Muscle of back (tissue), 11 donors: Measurements from ENCODE around the gene CD300LB. TPM values are rescaled to one million over a fixed set of nuclear protein-coding genes. Genes with fewer than 3 reads are reported as not detected.
A peak's percentile ranks its signal among the peaks of the same experiment; 100 is the strongest.

Source experiments
- DNase-seq, 3 donors: peaks; one replicate each; pipeline versions ENCODE4 v3.0.0 to v3.0.0-alpha.2; 2013
- polyA plus RNA-seq, 10 donors: library from polyadenylated mRNA; unstranded; fragments of 120-200 nt; gene quantifications; one replicate each; pipeline ENCODE4 v1.2.1, GENCODE V29; 2013; ENCODE audit not compliant: insufficient read length in 10 of 10

Gene CD300LB
- polyA plus RNA-seq, 10 donors: 0.09 to 0.32 (median 0.20) TPM; not detected in 3

DNA sequence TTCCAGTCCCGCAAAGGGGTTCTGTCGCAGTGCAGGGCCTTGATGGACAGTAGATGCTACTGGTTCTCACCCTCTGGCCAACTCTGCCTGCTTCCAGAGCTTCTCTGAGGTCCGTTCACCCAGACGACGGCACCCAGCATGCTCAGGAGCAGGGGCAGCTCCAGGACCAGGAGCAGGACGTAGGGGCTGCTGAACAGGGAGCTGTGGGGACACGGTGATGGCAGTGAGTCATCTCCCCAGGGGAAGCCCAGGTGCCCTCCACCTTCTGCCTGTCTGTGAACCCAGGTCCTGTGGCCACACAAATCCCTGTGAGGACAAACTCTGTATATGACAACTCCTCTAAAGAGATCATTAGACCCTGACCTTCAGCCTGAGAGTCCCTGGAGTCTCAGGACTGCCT, 18.1 kb upstream of the CD300LB start:
- no peak for DNase-seq

DNA sequence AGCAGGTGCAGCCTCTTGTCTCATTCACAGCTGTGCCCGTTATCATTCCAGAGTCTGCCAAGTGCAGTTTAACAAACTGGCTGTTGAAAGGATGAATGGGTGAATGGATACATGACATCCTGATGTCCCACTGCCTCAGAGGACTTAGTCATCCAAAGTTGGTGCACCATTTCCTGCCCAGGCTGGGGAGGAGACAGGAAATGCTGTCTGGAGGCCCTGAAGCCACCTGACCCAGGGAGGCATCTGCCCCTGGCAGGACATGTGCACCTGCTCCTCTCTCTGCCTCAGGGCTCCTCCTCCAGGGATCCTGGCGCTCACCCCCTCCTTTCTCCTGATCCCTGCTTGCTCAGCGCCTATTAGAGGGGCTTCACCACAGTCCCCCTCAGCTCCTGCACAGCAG, 16.5 kb upstream of the CD300LB start:
- no peak for DNase-seq

DNA sequence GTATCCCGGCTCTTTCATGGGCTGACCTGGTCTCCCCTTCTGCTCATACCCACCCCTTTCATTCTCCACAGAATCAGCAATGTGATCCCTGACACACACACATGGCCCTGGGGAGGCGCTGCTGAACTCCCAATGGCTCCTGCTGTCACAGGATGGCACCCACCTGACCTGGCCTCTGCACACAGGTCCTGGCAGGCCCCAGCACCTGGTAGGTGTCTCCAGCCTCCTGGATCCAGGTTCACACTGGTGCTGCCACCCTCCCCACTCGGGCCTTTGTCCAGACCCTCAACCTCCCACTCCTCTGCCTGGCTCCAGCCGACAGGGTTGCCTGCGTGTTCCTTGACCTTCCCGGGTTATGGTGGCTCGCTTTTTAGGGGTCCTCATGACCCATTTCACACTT, 16.0 kb upstream of the CD300LB start:
- DNase-seq: no peak

DNA sequence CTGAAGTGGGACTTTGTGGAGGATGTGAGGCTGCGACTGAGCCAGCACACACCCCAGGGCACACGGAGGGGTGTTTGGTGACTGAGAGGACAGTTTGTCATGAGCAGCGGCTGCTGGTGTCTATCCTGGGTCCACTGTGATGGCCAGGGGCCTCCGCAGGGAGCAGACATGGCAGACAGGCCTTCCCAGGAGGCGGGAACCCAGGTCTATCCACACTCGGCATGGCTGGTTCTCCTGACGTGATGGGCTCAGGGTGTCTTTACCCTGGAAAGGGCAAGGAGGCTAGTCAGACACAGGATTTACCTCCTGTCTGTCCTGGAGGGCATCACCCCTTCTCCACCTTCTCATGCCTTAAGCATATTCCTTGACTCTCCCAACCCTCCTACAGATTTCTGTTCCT, 15.3 kb upstream of the CD300LB start:
- DNase-seq: no peak

DNA sequence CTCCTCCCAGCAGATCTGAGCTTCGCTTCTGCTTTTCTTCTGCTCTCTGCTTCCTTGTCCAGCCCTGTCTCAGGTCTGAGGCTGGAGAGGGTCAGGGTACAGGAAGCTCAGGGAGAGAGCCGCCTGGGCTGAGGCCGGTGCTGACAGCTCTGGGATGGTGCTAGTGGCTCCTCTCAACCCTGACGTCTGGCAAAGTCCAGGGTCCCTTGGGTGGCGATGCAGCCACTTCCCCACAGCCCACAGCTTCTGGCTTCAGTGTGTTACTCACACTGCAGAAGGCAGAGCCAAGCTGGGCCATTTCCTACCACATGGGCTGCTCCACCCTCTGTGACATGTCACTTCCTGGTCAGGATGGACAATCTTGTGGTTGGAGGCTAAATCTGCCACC, 14.6 kb upstream of the CD300LB start, which contains the start of gene CD300C:
Gene CD300C (minus strand): TSS at position 273 of the 388 bp plus-strand sequence. CDS start 333 bp downstream, outside the sequence.
- peak in 1 of 3 donors; percentile 38 for DNase-seq

DNA sequence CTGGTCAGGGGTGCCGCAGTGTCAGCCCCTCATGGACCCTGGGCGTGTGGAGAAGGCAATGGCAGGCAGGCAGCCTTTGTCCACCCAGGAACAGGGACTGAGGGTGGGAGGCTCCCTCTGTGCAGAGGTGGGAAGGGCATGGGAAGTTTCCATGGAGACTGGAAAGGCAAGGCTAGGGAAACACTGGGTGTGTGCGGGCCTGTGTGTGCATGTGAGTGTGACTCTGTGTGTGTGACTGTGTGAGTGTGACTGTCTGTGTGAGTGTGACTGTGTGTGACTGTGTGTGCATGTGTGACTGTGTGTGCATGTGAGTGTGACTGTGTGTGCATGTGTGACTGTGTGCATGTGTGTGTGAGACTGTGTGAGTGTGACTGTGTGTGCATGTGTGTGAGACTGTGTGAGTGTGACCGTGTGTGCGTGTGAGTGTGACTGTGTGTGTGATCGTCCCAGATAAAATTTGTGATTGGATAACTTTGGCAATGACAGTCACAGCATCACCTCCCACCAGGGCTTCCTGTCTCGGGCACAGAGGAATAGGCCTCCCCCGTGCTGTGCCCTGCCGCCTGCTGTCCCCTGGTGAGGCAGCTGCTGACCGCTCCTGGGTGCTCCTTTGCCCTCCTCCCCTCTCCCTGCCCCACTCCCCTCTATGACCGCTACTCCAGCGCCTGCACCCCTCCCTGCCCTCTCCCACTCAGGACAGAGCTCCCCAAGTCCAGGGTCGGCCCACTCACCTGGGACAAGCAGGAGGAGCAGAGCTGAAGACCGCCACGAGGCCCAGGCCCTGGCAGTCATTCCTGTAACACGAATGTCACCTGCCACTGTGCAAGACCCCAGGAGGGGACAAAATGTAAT, 13.9 kb upstream of the CD300LB start:
- no peak for DNase-seq

DNA sequence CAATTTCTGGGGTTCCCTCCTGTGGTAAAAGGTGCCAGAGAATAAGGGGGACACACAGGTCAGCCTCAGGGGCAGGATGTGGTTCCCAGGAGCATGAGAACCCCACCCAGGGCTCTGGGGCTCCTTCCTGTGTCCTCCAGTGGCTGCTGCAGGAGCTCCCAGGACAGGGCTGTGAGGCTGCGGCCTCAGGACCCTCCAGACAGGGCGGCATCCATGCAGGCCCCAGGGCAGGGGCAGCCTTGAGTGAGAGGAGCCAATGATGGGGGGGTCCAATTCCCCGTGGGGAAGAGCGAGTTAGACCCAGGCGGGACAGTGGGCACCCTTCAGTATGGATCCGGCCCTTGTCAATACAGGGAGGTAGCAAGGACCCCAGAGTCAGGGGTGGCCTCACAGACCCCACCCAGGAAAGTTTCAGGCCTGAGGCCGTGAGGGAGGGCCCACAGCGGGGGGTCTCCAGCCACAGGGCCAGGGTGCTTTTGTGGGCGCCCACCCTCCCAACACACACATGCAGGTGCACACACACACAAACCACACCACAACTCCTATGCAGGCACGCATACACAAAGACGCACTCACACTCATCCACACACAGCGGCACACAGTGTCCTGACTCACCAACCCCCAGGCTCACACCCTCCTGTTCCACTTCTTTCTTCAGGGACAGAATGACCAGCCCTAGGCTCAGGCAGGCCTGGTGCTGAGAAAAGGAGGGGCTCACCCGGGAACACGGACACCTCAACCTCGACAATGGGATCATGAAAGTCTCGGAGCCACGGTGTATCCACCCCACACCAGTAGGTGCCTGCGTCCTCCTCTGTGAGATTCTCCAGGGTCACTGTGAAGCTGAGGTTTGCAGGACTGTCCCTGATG, 12.9 kb upstream of the CD300LB start:
- DNase-seq: no peak

DNA sequence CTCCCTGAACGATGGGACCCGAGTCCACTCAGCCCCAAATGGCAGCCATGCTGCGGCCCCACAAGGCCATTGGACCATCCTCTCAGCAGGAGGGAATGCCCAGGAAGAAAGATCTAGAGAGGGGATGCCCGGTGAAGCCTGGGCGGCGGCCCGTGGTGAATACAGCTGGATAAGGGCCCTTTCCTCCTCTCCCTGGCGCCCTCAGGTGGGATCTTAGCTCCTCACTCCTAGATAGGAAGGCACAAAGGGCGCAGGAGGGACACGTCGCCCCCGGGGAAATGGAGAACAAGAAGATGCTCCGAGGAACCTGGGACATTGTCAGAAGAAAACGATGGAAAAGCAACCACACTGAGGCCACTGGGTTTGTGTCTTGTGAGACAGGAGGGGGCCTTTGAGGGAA, 12.1 kb upstream of the CD300LB start:
- no peak for DNase-seq

DNA sequence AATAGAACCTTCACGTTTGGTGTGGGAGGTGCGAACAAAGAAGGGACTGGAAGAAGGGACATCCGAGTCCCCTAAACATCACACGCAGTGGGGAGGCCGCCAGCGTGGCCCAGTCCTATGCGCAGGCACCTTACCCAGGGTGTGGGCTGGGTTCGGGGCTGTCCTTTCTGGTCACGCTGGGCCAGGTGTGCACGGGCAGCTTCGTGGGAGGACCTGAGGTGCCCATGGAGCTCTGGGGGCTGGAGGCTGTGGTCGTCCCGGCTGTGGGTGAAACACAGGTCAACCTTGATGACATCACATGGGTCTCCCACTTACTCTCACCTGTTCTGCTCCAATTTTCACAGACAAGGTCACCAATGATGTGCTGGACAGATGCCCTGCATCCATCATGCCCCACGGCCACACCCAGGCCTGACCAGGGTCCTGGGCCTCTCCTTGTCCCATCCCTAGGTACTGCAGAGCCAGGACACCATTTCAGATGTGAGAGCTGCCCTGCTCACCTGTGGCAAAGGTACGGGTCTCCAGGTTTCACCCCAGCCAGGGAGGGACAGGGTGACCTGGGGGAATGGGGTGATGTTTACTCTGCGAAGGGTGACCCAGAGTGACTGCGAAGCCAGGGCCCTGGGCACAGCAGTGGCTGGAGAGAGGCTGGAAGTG, 11.6 kb upstream of the CD300LB start:
- no peak for DNase-seq

DNA sequence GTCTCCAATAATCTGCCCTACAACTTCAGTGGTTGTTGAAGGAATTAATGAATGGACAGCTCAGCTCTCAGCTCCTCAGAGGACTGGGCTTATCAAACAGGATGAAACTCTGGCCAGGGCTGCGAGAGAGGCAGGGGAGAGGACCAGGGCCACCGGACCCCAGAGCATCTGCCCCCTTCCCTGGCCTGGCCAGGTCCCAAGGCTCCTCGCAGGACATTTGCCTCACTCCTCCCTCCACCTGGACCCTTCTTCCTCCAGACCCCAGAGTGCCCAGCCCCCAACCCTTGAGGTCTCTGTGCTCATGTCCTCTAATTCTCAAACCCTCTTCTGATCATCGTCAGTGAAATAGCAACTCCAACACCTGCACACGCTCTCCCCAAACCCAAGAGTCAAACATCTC, 10.9 kb upstream of the CD300LB start:
- no peak for DNase-seq

DNA sequence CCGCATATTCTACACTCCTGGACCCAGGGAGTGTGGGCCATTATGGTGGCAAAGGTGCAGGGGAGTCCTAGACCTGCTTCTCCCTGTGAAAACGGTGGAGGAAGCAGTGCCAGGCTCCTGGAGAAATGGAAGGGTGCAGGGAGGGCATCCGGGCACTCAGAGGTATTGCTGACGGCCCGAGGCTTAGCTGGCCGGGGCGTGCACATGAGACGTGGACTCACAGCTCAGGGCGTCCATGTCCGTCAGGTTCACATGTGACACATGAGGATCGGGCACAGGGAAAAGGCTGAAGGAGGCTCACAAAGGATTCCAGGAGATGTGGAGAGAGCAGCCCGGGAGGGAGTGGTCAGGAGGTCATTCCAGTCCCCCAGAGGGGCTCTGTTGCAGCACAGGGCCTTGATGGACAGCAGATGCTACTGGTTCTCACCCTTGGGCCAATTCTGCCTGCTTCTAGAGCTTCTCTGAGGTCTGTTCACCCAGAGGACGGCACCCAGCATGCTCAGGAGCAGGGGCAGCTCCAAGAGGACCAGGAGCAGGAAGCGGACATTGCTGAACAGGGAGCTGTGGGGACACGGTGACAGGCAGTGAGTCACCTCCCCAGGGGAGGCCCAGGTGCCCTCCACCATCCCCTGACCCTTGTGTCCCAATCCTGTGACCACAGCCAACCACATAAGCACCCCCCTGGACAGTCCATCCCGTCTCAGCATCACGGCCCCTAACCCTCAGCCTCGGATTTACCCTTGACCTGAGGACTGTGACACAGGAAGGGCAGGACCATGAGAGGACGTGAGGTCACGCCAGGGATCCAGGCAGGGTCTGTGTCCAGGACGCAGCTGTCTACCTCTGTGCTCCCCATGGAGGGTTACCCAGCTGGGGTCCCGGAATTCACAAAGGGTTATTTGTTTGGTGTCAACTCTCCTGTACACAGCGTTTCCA, 10.2 kb upstream of the CD300LB start:
- no peak for DNase-seq

DNA sequence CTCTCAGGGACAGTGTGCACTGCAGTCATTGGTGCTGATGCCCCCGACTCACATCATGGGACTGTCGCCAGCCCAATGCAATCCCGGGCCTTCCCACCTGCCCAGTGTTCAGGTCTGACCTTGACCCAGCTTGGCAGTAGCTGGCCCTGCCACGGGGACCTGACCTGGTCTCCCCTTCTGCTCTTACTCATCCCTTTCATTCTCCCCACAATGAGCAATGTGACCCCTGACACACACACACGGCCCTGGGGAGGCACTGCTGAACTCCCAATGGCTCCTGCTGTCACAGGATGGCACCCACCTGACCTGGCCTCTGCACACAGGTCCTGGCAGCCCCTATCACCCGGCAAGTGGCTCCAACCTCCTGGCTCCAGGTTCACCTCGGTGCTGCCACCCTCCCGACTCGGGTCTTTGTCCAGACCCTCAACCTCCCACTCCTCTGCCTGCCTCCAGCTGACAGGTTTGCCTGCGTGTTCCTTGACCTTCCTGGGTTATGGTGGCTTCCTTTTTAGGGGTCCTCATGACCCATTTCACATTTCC, 8.1 kb upstream of the CD300LB start:
- DNase-seq: no peak

DNA sequence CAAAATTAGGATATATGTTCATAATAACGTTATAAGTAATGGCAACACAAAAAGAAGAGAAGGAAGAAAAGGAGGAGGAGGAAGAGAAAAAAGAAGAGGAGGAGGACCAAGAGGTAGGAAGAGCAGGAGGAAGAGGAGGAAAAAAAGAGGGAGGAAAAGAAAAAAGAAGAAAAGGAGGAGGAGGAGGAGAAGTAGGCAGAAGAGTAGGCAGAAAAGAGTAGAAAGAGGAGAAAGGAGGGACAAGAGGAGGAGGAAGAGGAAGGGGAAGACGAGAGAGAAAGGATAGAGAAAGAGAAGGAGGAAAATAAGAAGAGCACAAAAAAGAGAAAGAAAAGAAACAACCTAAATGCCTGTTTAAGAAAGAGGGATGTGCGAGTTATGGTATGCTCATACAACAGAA, 5.6 kb upstream of the CD300LB start:
- no peak for DNase-seq

DNA sequence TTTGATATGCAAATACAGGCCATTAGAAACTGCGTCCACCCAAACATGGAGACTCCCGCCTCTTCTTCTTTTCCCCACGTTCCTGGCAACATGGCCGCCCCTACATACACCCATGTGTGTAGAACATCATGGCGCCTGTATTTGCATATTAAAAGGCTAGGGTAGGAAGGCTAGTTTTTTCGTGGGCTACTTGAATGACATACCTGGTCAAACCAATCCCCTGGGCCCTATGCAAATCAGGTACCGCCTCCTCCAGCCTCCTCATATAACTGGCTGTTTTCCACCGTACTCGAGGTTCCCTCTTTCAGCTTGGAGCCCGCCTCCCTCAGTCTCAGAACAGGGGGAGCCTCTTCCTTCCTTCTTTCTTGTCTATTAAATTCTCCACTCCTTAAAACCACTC, 840 bp upstream of the CD300LB start:
- DNase-seq: peak in 1 of 3 donors; percentile 36

DNA sequence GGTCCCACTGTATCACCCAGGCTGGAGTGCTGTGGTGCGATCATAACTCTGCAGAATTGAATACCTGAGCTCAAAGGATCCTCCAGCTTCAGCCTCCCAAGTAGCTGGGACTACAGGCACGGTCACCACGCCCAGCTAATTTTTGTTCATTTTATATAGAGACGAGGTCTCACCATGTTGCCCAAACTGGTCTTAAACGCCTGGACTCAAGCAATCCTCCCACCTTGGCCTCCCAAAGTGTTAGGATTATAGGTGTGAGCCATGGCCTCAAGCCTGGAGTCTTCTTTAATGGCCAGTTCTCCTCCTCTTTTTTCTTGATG, 484 bp downstream of the CD300LB start:
- no peak for DNase-seq

DNA sequence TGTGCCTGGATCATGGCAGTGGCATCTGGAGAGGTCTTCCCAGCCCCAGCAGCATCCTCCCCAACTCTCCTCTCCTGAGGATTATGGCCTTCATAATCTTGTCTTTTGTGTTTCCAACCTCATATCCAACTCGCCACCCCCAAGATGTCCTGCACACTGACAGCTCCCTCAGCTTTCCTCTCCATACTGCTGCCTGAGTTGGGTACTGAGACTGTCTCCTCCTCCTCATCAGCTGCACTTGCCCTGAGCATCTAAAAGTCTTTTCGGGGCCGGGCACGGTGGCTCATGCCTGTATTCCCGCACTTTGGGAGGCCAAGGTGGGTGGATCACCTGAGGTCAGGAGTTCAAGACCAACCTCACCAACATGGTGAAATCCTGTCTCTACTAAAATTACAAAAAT, 2.0 kb downstream of the CD300LB start:
- DNase-seq: no peak

DNA sequence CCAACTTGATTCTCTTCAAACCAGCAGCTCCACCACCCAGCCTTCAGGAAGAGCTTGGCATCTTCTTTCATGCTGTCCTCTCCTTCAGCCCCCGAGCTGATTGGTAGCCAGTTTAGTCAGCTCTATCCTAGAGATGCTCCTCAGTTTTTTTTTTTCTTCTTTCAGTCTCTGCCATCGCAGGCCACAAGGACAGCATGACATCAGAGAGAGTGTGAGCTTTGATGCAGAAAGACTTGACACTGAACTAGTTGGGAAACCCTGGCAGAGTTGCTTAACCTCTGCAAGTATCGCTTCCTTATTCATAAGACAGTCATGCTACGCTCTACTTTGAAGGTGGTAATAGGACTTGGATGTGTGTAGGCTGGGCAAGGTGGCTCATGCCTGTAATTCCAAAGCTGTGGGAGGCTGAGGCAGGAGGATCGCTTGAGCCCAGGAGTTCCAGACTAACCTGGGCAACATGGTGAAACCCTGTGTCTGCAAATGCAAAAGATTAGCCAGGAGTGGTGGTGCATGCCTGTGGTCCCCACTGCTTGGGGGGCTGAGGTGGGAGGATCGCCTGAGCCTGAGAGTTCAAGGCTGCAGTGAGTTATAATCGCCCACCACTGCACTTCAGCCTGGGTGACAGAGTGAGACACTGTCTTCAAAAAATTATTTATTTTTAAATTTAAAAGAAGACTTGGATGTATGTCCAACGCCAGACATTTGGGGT, 2.6 kb downstream of the CD300LB start:
- peak in 1 of 3 donors; percentile 60 for DNase-seq

DNA sequence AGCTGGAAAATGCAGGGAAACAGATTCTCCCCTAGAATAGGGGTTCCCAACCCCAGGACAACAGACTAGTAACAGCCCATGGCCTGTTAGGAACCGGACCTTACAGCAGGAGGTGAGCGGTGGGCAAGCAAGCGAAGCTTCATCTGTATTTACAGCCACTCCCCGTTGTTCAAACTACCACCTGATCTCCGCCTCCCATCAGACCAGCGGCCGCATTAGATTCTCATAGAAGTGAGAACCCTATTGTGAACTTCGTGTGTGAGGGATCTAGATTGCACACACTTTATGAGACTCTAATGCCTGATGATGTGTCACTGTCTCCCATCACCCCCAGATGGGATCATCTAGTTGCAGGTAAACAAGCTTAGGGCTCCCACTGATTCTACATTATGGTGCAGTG, 3.5 kb downstream of the CD300LB start:
- no peak for DNase-seq

DNA sequence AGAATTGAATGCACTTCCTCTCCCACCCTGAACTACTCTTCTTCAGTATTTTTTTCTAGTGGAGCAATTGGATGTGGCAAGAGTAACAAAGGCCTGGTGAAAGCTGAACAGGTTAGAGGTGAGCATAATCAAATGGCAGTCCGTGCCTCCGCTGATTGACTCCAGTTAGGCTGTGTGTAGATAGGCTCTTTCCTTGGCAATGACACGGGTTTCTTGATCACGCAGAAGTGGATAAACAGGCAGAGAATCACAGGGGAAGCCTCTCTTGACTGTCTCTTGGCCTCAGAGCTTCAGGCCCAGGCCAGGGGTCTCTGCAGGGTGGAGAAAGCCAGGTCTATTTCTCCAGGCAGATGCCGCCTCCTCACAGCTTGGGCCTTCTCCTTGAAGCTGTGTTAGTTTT, 4.2 kb downstream of the CD300LB start:
- no peak for DNase-seq

DNA sequence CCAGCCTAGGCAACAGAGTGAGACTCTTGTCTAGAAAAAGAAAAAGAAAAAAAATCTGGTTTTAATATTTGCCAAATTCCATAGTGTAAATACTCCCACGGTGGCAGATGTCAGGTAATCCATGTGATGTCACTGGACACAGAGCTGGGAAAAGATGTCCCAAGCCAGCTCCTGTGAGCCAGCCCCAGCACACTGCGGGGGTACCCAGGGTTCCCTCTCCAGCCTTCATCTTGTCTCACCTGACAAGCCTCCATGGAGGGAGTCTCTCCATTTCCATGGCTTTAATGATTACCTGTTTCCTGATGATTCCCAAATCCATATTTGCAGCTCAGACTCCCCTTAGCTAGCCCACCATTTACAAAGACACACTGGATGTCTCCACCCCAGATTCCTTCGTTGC, 4.6 kb downstream of the CD300LB start:
- no peak for DNase-seq
